ENCODE measurements around the gene NUDC. TPM values are rescaled to one million over a fixed set of nuclear protein-coding genes. Genes with fewer than 3 reads are reported as not detected.

Gene NUDC
- total and polyA plus RNA-seq, 9 of the 15 experiments (the other 6 are each of a cell fraction or from before 2014, with no cell fraction given): 9.8 to 234 (median 149) TPM

GRCh38 chr1:26921126-26921539 is 410 bp upstream of the NUDC start (continued):
- TF ChIP-seq, protein P1, sequence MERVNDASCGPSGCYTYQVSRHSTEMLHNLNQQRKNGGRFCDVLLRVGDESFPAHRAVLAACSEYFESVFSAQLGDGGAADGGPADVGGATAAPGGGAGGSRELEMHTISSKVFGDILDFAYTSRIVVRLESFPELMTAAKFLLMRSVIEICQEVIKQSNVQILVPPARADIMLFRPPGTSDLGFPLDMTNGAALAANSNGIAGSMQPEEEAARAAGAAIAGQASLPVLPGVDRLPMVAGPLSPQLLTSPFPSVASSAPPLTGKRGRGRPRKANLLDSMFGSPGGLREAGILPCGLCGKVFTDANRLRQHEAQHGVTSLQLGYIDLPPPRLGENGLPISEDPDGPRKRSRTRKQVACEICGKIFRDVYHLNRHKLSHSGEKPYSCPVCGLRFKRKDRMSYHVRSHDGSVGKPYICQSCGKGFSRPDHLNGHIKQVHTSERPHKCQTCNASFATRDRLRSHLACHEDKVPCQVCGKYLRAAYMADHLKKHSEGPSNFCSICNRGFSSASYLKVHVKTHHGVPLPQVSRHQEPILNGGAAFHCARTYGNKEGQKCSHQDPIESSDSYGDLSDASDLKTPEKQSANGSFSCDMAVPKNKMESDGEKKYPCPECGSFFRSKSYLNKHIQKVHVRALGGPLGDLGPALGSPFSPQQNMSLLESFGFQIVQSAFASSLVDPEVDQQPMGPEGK (CRISPR knock-in tag; IDR thresholded peaks at IDR 0.05; ENCODE audit: borderline replicate concordance): no peak
- TF ChIP-seq MBD2 (IDR thresholded peaks at IDR 0.05; ENCODE audit: borderline replicate concordance, low read depth): no peak
- no peak for TF ChIP-seq JUN (IDR thresholded peaks at IDR 0.05; ENCODE audit: borderline replicate concordance, low read depth, low read length)
- no peak for TF ChIP-seq JUN (CRISPR knock-in tag; IDR thresholded peaks at IDR 0.05; ENCODE audit: borderline replicate concordance)
- no peak for TF ChIP-seq PCBP2 (IDR thresholded peaks at IDR 0.05; ENCODE audit: low read depth, low read length, poor library complexity, severe bottlenecking)
- TF ChIP-seq, protein P2, sequence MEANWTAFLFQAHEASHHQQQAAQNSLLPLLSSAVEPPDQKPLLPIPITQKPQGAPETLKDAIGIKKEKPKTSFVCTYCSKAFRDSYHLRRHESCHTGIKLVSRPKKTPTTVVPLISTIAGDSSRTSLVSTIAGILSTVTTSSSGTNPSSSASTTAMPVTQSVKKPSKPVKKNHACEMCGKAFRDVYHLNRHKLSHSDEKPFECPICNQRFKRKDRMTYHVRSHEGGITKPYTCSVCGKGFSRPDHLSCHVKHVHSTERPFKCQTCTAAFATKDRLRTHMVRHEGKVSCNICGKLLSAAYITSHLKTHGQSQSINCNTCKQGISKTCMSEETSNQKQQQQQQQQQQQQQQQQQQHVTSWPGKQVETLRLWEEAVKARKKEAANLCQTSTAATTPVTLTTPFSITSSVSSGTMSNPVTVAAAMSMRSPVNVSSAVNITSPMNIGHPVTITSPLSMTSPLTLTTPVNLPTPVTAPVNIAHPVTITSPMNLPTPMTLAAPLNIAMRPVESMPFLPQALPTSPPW (CRISPR knock-in tag; IDR thresholded peaks at IDR 0.05): no peak
- TF ChIP-seq SNRNP70 (optimal IDR thresholded peaks at IDR 0.05; ENCODE audit: low read depth, low read length): no peak
- no peak for TF ChIP-seq CC2D1A (IDR thresholded peaks at IDR 0.05)
- TF ChIP-seq ATF7 (IDR thresholded peaks at IDR 0.05): no peak
- no peak for TF ChIP-seq ZNF146 (CRISPR knock-in tag; IDR thresholded peaks at IDR 0.05; ENCODE audit: unreplicated experiment)
- TF ChIP-seq MYNN (IDR thresholded peaks at IDR 0.05): peak; percentile 77; the same call in 1 of the 2 replicates
- no peak for TF ChIP-seq MYNN (CRISPR knock-in tag; IDR thresholded peaks at IDR 0.05)
- no peak for TF ChIP-seq KLF13 (tag; IDR thresholded peaks at IDR 0.05; ENCODE audit: borderline replicate concordance, low read depth)
- TF ChIP-seq TAL1 (IDR thresholded peaks at IDR 0.05): no peak
- TF ChIP-seq FOXP1 (CRISPR knock-in tag; IDR thresholded peaks at IDR 0.05): 0 out of 2 replicates have a peak, but pooled peaks have one; percentile 10
- 0 out of 2 replicates have a peak, but pooled peaks have one; percentile 58 for TF ChIP-seq ZC3H4 (CRISPR knock-in tag; IDR thresholded peaks at IDR 0.05; ENCODE audit: borderline replicate concordance)
- 0 out of 2 replicates have a peak, but pooled peaks have one; percentile 16 for TF ChIP-seq SREBF2 (CRISPR knock-in tag; IDR thresholded peaks at IDR 0.05)
- TF ChIP-seq ZNF696 (CRISPR knock-in tag; conservative IDR thresholded peaks at IDR 0.05): no peak
- TF ChIP-seq, protein P3, sequence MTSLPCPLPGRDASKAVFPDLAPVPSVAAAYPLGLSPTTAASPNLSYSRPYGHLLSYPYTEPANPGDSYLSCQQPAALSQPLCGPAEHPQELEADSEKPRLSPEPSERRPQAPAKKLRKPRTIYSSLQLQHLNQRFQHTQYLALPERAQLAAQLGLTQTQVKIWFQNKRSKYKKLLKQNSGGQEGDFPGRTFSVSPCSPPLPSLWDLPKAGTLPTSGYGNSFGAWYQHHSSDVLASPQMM (CRISPR knock-in tag; IDR thresholded peaks at IDR 0.05): no peak
- no peak for TF ChIP-seq HIVEP1 (CRISPR knock-in tag; IDR thresholded peaks at IDR 0.05)
- TF ChIP-seq MXD1 (CRISPR knock-in tag; IDR thresholded peaks at IDR 0.05; ENCODE audit: borderline replicate concordance, poor library complexity, severe bottlenecking): no peak
- no peak for TF ChIP-seq FIP1L1 (IDR thresholded peaks at IDR 0.05; ENCODE audit: low read depth, low read length, poor library complexity, severe bottlenecking)
- TF ChIP-seq SPI1 (IDR thresholded peaks at IDR 0.05; ENCODE audit: borderline replicate concordance, low read depth, low read length): no peak
- no peak for TF ChIP-seq KLF10 (CRISPR knock-in tag; IDR thresholded peaks at IDR 0.05)
- TF ChIP-seq ZKSCAN8 (CRISPR knock-in tag; IDR thresholded peaks at IDR 0.05): no peak
- TF ChIP-seq ZNF347 (CRISPR knock-in tag; IDR thresholded peaks at IDR 0.05; ENCODE audit: low read depth): no peak
- TF ChIP-seq RFX1 (IDR thresholded peaks at IDR 0.05): peak; percentile 97
